HG02588 (cell line): ENCODE data around the gene FAM53C.
"Not testable (repeated sequence)": the region's sequence is repeated elsewhere in the genome, so short reads cannot be mapped to it uniquely, and the experiment has no call there.

Source experiments
- ATAC-seq: cut with Tn5 transposase; IDR thresholded peaks from one replicate; pipeline ENCODE4 v1.9.1; 2021; ENCODE audit warnings: mild to moderate bottlenecking, moderate library complexity; ENCODE audit not compliant: unreplicated experiment

The FAM53C gene

GRCh38 chr5:138337685-138338410 lies at the start of gene FAM53C:
Gene FAM53C, plus strand, starts transcription at chr5:138338266. Its CDS starts 3,070 bp downstream, at chr5:138341336.
- ATAC-seq, result peak; percentile 84

DNA sequence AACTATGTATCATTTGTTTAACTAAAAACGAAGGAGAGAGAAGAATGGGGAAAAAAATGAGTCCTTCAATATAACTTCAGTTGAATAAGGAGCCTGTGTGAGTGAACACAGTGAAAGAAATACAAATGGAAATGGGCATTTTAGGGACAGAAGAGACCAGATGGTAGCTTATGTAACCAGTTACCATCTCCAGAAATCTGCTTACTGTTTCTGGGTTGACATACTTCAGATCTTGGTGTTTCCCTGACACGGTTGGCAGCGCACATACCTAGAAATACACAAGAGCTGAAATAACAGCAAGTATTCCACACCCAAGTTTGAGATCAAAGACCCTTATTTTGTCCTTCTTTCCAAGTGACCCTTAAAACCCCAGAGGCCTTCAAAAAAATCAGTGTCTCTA lies 48.8 kb upstream of the FAM53C start:
- no peak for ATAC-seq

- no peak for ATAC-seq
Observed at GRCh38 chr5:138303372-138303771, 34.7 kb upstream of the FAM53C start.

DNA sequence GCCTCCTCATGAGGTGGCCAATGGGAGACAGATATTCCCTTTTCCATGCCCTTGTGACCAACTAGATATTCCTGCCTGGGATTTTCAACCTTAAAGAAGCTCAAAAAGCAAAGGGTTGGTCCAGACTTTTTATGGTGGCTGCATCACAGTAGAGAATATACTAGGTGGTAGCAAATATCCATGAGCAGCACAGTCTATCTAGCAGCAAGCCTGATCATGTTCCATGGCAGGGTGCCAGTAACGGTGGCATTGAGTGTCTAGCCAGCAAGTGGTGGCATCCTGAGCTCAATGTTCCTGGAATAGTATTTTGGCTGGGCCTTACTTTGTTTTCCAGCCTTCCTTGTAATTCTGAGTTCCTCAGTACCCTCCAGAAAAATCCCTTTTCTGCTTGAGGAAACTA lies 32.3 kb upstream of the FAM53C start:
- ATAC-seq, result no peak

- ATAC-seq, result no peak
Observed at GRCh38 chr5:138315751-138316278, 22.3 kb upstream of the FAM53C start.

DNA sequence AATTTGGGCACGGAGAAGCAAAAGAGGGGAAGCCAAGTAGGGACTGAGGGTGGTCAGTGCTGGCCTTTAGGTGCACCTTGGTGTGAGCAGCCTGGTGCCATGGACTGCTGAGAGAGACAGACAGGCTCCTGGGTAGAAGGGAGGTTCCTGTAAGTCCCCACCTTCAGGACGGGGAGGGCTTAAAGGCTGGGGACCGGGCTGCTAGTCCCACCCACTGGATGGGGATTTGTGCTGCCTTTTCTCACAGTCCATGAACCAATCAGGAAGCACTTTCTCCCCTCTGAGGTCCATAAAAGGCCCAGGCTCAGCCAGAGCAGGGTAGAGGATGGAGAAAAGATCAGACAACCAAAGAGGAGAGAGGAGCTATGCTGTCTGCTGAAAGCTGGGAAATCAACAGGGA lies 21.7 kb upstream of the FAM53C start:
- no peak for ATAC-seq

GRCh38 chr5:138318211-138318610 lies 19.9 kb upstream of the FAM53C start:
- ATAC-seq, result not testable (repeated sequence)

GRCh38 chr5:138330813-138331448 lies 7.1 kb upstream of the FAM53C start:
- no peak for ATAC-seq

GRCh38 chr5:138331449-138332368 lies 6.4 kb upstream of the FAM53C start, which contains the start of gene CDC25C:
Gene CDC25C, minus strand, starts transcription at chr5:138331804. Its CDS starts 624 bp downstream, at chr5:138331180.
- ATAC-seq, result peak; percentile 99

DNA sequence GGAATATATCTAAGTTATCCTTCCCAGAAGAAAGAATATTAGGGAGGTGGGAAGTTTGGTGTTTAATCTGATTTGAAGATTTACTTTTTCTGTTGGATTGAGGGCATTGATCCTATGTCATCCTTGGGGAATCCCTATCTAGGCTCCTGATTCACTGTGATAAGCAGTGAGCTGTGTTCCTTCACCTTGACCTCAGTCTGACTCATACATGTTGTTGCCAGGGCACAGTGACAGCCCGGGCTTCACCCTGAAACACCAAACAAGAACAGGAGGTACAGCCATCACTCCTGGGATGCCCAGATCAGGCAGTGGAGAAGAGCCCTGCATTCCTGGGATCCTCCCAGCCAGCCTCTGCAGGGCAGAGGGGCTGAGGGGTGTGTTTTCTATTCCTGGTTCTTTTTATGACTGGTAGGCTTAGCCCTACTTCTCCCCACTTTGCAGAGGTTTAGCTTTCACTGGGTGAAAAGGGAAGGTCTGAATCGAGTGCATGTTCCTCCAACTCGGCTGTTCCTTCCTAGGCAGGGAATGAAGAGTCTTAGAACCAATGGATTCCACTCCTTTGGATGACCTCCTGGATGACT lies 3.1 kb upstream of the FAM53C start:
- no peak for ATAC-seq

- ATAC-seq, result peak; percentile 21
Observed at GRCh38 chr5:138336952-138337684, 948 bp upstream of the FAM53C start.

DNA sequence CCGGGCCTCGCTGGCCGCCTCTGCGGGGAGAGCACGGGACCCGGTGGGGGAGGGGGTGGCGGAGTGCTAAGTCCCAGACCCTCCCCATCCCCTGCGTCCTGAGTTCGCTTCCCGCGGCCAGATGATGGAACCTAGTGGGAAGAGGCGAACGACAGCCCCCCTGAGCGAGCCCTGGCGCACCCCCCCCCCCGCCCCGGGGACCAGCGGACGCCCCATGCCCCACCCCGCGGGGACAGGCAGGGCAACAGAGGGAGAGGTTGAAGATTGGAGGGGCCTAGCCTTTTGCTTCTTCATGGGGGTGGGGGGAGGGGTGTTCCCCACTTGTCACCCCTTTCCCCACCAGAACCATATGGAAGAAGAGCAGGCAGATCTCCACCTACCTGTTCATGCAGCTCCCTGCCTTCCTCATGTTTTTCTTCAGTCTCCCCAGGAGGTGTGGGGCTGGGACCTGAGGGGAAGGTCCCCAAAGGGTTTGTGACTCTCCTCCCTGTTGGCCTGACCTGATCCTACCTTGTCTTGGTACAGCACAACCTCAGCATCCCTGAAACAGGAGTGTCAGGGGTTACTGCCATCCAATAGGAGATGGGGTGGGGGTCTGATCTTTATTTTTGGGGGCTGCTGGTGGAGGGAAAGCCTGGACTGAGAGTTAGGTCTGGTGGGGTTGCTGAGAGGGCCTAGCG lies 485 bp downstream of the FAM53C start:
- no peak for ATAC-seq

GRCh38 chr5:138339091-138339456 lies 1.0 kb downstream of the FAM53C start:
- no peak for ATAC-seq

GRCh38 chr5:138339464-138339863 lies 1.4 kb downstream of the FAM53C start:
- ATAC-seq, result no peak

DNA sequence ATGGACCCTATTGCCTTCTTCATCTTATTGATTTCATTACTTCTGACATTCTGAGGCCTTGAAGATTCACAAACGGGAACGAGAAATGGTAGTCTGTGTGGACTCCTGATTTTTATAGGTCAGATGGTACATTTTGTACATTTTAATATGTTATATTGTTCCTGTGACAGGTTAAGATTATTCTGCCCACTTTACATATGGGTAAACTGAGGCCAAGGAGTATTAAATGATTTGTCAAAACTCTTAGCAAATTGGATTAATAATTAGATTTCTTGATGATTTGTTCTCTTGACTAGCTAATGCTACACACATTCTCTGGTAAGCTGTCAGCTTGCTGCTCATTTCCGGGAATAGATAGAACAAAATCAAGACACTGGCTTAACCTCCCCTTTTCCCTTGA lies 1.9 kb downstream of the FAM53C start:
- ATAC-seq, result no peak

GRCh38 chr5:138344887-138345622 lies 7.0 kb downstream of the FAM53C start:
- no peak for ATAC-seq

DNA sequence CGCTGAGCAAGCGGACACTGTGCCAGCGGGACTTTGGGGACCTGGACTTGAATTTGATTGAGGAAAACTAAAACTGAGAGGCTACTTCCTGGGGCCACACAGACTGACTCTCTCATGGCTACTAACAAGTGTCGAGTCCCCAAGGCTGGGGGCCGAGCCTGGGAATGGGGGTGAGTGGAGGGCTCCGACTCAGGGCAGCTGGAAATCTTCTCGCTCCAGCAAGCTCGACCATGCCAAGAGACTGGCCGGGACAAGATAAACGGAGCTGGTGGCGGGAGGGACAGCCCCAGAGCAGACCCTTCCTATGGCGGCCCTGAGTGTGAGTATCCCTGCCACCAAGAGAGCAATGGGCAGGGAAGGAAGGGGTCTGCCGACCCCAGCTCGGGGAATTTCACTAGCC lies 8.8 kb downstream of the FAM53C start:
- ATAC-seq, result no peak

DNA sequence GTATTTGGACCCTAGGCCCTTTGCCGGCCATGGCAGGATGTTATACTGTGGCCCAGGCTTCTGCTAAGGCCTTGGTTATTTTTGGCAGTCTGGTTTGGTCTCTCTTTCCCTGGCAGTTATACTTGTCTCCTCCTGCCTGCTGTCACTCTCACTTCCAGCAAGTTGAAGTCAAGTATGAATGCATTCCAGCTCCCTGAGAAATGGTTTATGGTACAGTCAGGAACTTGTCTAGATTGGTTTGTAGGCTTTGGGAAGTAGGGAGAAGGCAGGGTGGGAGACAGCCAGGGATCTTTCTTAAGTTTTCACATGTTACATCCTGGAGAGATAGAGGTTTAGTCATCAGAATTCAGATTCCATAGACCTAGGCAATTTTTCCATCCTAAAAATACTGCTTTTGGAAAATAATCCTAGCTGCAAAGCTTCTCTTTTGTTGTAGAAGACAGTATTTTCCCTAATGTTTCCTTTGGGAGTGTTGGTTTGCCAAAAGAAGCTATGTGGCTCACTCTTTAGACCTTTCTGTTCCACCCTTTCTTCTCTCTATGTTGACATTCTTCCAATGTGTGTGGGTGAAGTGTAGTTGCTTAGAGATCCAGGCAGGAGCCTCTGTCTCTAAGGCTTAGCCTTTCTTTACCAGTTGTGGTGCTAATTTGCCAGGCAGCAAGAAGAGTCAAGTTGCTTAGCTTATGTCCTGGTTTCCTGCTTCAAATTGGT lies 11.9 kb downstream of the FAM53C start:
- ATAC-seq, result no peak
